Tibial nerve (tissue), 4 donors: ENCODE results near the gene PRR35. TPM values are rescaled to one million over a fixed set of nuclear protein-coding genes. Genes with fewer than 3 reads are reported as not detected.

ENCODE experiments used
- DNase-seq, 2 donors: peaks; one replicate each; pipeline ENCODE4 v3.0.0-alpha.2; 2019; ENCODE audit warnings: low spot score in 2 of 2
- H3K27ac ChIP-seq, 4 donors: fragments of 200-600 bp; sonication (generic) in 3 of 4; one replicate each; pipeline ENCODE4 v1.5.1; 2017 to 2019; ENCODE audit warnings: mild to moderate bottlenecking in 1 of 4
- H3K27me3 ChIP-seq, 2 donors: fragments of 200-600 bp; sonication (generic) in 1 of 2; one replicate each; pipeline versions ENCODE4 v1.5.1 to v1.6.0; 2017 to 2019
- H3K36me3 ChIP-seq, 3 donors: fragments of 200-600 bp; sonication (generic); one replicate each; pipeline ENCODE4 v1.5.1; 2018 to 2019
- H3K4me1 ChIP-seq, 4 donors: fragments of 200-600 bp; sonication (generic) in 3 of 4; one replicate each; pipeline ENCODE4 v1.5.1; 2017 to 2019
- H3K4me3 ChIP-seq, 4 donors: fragments of 200-600 bp; sonication (generic) in 3 of 4; one replicate each; pipeline ENCODE4 v1.5.1; 2017 to 2019; ENCODE audit warnings: mild to moderate bottlenecking in 1 of 4, moderate library complexity in 1 of 4
- H3K9me3 ChIP-seq, 4 donors: fragments of 200-600 bp; sonication (generic) in 3 of 4; one replicate each; pipeline ENCODE4 v1.5.1; 2017 to 2019
- CTCF ChIP-seq, 5 experiments: fragments of 200-600 bp in 3 of 5; fragments of 450-650 bp in 2 of 5; sonication (generic) in 3 of 5; IDR thresholded peaks; one replicate each; pipeline ENCODE4 v1.5.1; 2016 to 2019; ENCODE audit warnings: antibody characterized with exemption in 5 of 5, mild to moderate bottlenecking in 3 of 5, moderate library complexity in 2 of 5
- EP300 ChIP-seq, 2 donors: sonication (generic); formaldehyde crosslinking; IDR thresholded peaks; one replicate each; pipeline ENCODE4 v1.6.1; 2017; ENCODE audit warnings: antibody characterized with exemption in 2 of 2, mild to moderate bottlenecking in 1 of 2
- POLR2A ChIP-seq, 2 donors: fragments of 450-650 bp; IDR thresholded peaks; one replicate each; pipeline ENCODE4 v1.6.1; 2017; ENCODE audit warnings: antibody characterized with exemption in 2 of 2, mild to moderate bottlenecking in 2 of 2, moderate library complexity in 2 of 2
- WGBS, 2 donors: methylation state at CpG; one replicate each; pipeline ENCODE4 v1.1.5; 2018; 5-methylcytosine and 5-hydroxymethylcytosine counted together
- total RNA-seq, 4 donors: library from RNA; depleted of rRNA; stranded (reverse); fragments of >200 nt; gene quantifications; one replicate each; pipeline ENCODE4 v1.1.0, GENCODE V29; 2016

PRR35 gene
- total RNA-seq, 4 donors from 2014 or later, result not detected

GRCh38 chr16:574021-574760 lies 14.0 kb downstream of the PRR35 start:
- Histone ChIP-seq H3K4me1 (peaks cover 0 to 31% (median 3%) of the 10 kb centered on the region in 4 donors), H3K27ac (no peak overlapping the region), H3K27me3 (no peaks in the 10 kb centered on the region), H3K9me3 (no peaks in the 10 kb centered on the region), H3K4me3 (no peak overlapping the region), H3K36me3 (peaks cover 0 to 54% (median 0%) of the 10 kb centered on the region in 3 donors)
- 92 to 93% methylated on average over 22 to 24 of the region's 46 CpGs for WGBS, 2 donors
- DNase-seq, result no peak
- TF ChIP-seq POLR2A (IDR thresholded peaks at IDR 0.05), result no peak
- no peak for TF ChIP-seq EP300 (IDR thresholded peaks at IDR 0.05)
- TF ChIP-seq CTCF (IDR thresholded peaks at IDR 0.05), result no peak

GRCh38 chr16:575354-576196 lies 15.4 kb downstream of the PRR35 start:
- Histone ChIP-seq H3K4me1 (peaks cover 0 to 26% (median 0%) of the 10 kb centered on the region in 4 donors), H3K27me3 (no peaks in the 10 kb centered on the region), H3K36me3 (peaks cover 0 to 63% (median 0%) of the 10 kb centered on the region in 3 donors), H3K9me3 (no peaks in the 10 kb centered on the region), H3K27ac (no peak overlapping the region), H3K4me3 (no peak overlapping the region)
- WGBS, 2 donors, result 76 to 86% methylated on average over 9 to 33 of the region's 36 CpGs
- TF ChIP-seq POLR2A (IDR thresholded peaks at IDR 0.05), result no peak
- no peak for TF ChIP-seq EP300 (IDR thresholded peaks at IDR 0.05)
- TF ChIP-seq CTCF (IDR thresholded peaks at IDR 0.05), result no peak
- DNase-seq, result no peak

- Histone ChIP-seq H3K36me3 (peaks cover 0 to 70% (median 0%) of the 10 kb centered on the region in 3 donors), H3K4me3 (no peak overlapping the region), H3K9me3 (no peaks in the 10 kb centered on the region), H3K27ac (no peak overlapping the region), H3K27me3 (no peaks in the 10 kb centered on the region), H3K4me1 (peaks cover 0 to 19% (median 0%) of the 10 kb centered on the region in 4 donors)
- no peak for DNase-seq
- 62 to 78% methylated on average over 9 to 18 of the region's 21 CpGs for WGBS, 2 donors
- TF ChIP-seq EP300 (IDR thresholded peaks at IDR 0.05) (no peak), POLR2A (IDR thresholded peaks at IDR 0.05) (no peak), CTCF (IDR thresholded peaks at IDR 0.05) (no peak)
Measured at GRCh38 chr16:576197-576822, 16.1 kb downstream of the PRR35 start.

- Histone ChIP-seq H3K9me3 (no peaks in the 10 kb centered on the region), H3K36me3 (peaks cover 0 to 74% (median 0%) of the 10 kb centered on the region in 3 donors), H3K4me3 (no peak overlapping the region), H3K27ac (no peak overlapping the region), H3K27me3 (no peaks in the 10 kb centered on the region), H3K4me1 (peaks cover 0 to 16% (median 0%) of the 10 kb centered on the region in 4 donors)
- WGBS, 2 donors, result 57 to 68% methylated on average over 7 to 8 of the region's 8 CpGs
- TF ChIP-seq CTCF (IDR thresholded peaks at IDR 0.05), result no peak
- TF ChIP-seq POLR2A (IDR thresholded peaks at IDR 0.05), result no peak
- DNase-seq, result no peak
Measured at GRCh38 chr16:576823-577201, 16.6 kb downstream of the PRR35 start.
